Lower lobe of right lung (tissue), 2 donors: ENCODE data around the gene CLASRP. TPM values are rescaled to one million over a fixed set of nuclear protein-coding genes. Genes with fewer than 3 reads are reported as not detected.

Source experiments
- ATAC-seq, 2 donors: fragments of 200-7000 bp; cut with Tn5 transposase; one replicate each; pipeline ENCODE4 v1.9.1; 2020 to 2022; ENCODE audit warnings: mild to moderate bottlenecking in 2 of 2, moderate library complexity in 2 of 2
- DNase-seq: peaks from one replicate; pipeline ENCODE4 v3.0.0-alpha.2; 2020
- H3K27ac ChIP-seq: fragments of 200-600 bp; one replicate; pipeline ENCODE4 v1.8.0; 2022
- H3K27me3 ChIP-seq: fragments of 200-600 bp; one replicate; pipeline ENCODE4 v1.8.0; 2022; ENCODE audit warnings: low read depth
- H3K36me3 ChIP-seq: fragments of 200-600 bp; one replicate; pipeline ENCODE4 v1.8.0; 2022; ENCODE audit warnings: mild to moderate bottlenecking
- H3K4me1 ChIP-seq: fragments of 200-600 bp; one replicate; pipeline ENCODE4 v1.8.0; 2022
- H3K4me3 ChIP-seq: fragments of 200-600 bp; one replicate; pipeline ENCODE4 v1.8.0; 2022; ENCODE audit warnings: mild to moderate bottlenecking
- H3K9me3 ChIP-seq: fragments of 200-600 bp; one replicate; pipeline ENCODE4 v1.8.0; 2022
- intact Hi-C: fragments of 100-400 bp; cut with DNase I; formaldehyde crosslinking; loops from one replicate; pipeline ENCODE4 v1.11.0; 2022
- total RNA-seq: library from RNA; stranded (reverse); fragmentation: NEBNext Ultra II Directional; extraction: Animal tissue kit (Norgen Biotek cat#: 25700); gene quantifications from one replicate; pipeline ENCODE4 v1.2.1, GENCODE V29; 2021
- TF ChIP-seq, protein P1 (sequence below): fragments of 200-600 bp; IDR thresholded peaks from one replicate; pipeline ENCODE4 v1.8.0; 2022; ENCODE audit warnings: antibody characterized with exemption, mild to moderate bottlenecking
- donor health status: DM: no; HTN: yes; CAD: no; lungs with severe emphysema.

CLASRP gene
- total RNA-seq, 1 donor from 2014 or later, result 71.7 TPM

GRCh38 chr19:45071545-45071938, 32.7 kb downstream of the CLASRP start:
- intact Hi-C loops, result no loop called here
- no peak overlapping the region for H3K27ac ChIP-seq
- H3K4me3 ChIP-seq, result no peak overlapping the region
- H3K36me3 ChIP-seq, result peaks cover 58% of the 10 kb centered on the region
- peaks cover 16% of the 10 kb centered on the region for H3K4me1 ChIP-seq
- TF ChIP-seq, protein P1, sequence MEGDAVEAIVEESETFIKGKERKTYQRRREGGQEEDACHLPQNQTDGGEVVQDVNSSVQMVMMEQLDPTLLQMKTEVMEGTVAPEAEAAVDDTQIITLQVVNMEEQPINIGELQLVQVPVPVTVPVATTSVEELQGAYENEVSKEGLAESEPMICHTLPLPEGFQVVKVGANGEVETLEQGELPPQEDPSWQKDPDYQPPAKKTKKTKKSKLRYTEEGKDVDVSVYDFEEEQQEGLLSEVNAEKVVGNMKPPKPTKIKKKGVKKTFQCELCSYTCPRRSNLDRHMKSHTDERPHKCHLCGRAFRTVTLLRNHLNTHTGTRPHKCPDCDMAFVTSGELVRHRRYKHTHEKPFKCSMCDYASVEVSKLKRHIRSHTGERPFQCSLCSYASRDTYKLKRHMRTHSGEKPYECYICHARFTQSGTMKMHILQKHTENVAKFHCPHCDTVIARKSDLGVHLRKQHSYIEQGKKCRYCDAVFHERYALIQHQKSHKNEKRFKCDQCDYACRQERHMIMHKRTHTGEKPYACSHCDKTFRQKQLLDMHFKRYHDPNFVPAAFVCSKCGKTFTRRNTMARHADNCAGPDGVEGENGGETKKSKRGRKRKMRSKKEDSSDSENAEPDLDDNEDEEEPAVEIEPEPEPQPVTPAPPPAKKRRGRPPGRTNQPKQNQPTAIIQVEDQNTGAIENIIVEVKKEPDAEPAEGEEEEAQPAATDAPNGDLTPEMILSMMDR, result no peak
- ATAC-seq (no peak), DNase-seq (no peak)
- no peaks in the 10 kb centered on the region for H3K9me3 ChIP-seq
- no peaks in the 10 kb centered on the region for H3K27me3 ChIP-seq

DNA sequence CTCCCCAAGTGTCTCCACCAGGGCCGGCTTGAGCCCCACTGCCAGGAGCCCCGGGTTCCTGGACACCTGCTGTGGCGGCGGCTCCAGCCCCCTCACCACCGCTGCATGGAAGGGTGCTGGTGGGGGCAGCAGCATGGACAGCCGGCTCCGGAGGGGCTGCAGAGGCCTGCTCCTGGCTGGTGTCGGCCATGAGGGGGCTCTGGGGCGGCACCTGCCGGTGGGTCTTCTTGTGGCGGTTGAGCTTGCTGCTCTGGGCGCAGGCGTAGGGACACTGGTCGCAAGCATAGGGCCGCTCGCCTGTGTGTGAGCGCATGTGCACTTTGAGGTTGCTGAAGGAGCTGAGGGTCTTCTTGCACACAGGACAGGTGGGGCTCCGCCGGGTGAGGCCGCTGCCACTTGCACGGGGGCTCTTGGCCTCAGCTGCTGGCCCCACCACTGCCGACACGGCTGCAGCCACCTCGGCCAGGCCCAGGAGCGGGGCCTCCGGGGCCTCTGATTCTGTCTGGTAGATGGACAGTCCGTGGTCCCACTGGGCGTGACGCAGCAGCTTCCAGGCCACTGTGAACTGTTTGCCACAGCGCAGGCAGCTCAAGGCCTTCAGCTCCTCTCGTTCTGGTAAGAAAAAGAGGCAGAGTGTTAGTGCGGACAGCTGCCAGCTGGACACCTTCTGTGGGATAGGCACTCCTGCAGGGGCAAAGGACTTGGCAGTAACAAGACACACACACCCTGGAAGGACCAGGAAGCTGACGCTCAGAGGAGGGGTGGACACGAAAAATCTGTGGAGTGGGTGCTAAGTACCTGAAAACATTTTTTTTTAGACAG, 33.3 kb downstream of the CLASRP start:
- Histone ChIP-seq H3K9me3 (no peaks in the 10 kb centered on the region), H3K4me1 (peaks cover 23% of the 10 kb centered on the region), H3K27ac (no peak overlapping the region), H3K4me3 (no peak overlapping the region), H3K27me3 (no peaks in the 10 kb centered on the region), H3K36me3 (peaks cover 52% of the 10 kb centered on the region)
- intact Hi-C loops, result no loop called here
- no peak for ATAC-seq
- DNase-seq, result no peak
- TF ChIP-seq, protein P1, result no peak

GRCh38 chr19:45074744-45075300, 36.0 kb downstream of the CLASRP start:
- Histone ChIP-seq H3K27me3 (no peaks in the 10 kb centered on the region), H3K27ac (peak overlapping the region; percentile 84), H3K36me3 (peaks cover 25% of the 10 kb centered on the region), H3K4me3 (peak overlapping the region; percentile 76), H3K9me3 (no peaks in the 10 kb centered on the region), H3K4me1 (peaks cover 41% of the 10 kb centered on the region)
- TF ChIP-seq, protein P1, result no peak
- DNase-seq (no peak), ATAC-seq (no peak)
- intact Hi-C loops, result no loop called here

GRCh38 chr19:45075301-45076028, 36.6 kb downstream of the CLASRP start:
- peak; percentile 87 to 91 for ATAC-seq
- H3K9me3 ChIP-seq, result no peaks in the 10 kb centered on the region
- peak; percentile 95 for DNase-seq
- intact Hi-C loops, result no loop called here
- H3K4me1 ChIP-seq, result peaks cover 47% of the 10 kb centered on the region
- peak overlapping the region; percentile 76 for H3K4me3 ChIP-seq
- TF ChIP-seq, protein P1, result no peak
- peaks cover 19% of the 10 kb centered on the region for H3K36me3 ChIP-seq
- no peaks in the 10 kb centered on the region for H3K27me3 ChIP-seq
- H3K27ac ChIP-seq, result peak overlapping the region; percentile 84

DNA sequence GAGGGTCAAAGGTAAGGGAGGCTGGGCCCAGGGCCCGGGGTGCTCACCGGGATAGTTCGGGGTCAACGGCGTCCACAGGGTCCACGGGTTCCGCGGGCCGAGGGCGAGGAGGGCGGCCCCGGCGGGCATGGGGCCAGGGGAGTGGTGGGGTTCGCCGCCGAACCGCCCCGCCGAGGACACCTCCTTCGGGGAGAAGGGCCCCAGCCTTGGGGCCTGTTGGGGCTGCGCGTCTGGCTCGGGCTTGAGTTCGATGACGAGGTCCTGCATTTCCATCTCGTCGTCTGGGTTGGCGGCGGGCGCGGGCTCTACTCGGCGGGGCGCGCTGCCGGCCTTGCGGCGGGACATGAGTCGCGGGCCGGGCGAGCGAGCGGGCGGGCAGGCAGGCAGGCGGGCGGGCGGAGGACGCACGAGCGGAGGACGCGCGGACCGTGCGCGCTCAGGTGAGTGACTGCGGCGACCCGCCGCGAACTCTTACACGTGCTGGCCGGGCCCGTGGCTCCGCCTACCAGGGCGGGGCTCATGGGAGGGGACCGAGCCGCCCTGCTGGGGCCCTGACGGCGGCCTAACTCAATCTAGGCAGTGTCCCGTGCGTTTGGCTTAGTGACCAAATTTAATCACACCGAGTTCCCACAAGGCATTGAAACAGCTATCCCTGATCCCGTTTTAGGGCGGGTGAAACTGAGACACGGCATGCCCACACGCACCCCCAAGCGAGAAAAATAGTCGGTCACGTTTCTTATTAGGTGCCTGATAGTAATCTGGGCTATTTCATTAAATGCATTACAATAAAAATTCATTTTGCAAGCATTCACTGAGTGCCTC, 37.4 kb downstream of the CLASRP start, which contains the start of gene ZNF296:
TSS of gene ZNF296 (minus strand) at position 450 of the 822 bp plus-strand sequence. CDS start at position 345, 105 bp downstream.
- TF ChIP-seq, protein P1, result no peak
- Histone ChIP-seq H3K27ac (peak within 1 kb of the TSS; percentile 84), H3K27me3 (no peaks in the 10 kb centered on the region), H3K9me3 (no peaks in the 10 kb centered on the region), H3K4me3 (peak within 1 kb of the TSS; percentile 76), H3K36me3 (peaks cover 11% of the 10 kb centered on the region), H3K4me1 (peaks cover 53% of the 10 kb centered on the region)
- peak; percentile 91 for DNase-seq
- intact Hi-C loops, result no loop called here
- peak; percentile 82 to 85 for ATAC-seq
